ENCODE data around the gene CDKN1A. TPM values are rescaled to one million over a fixed set of nuclear protein-coding genes. Genes with fewer than 3 reads are reported as not detected.

CDKN1A gene
- total RNA-seq, 1 experiment from 2014 or later = 65.0 TPM

Small RNA genes within 50 kb of the gene (small RNA-seq; reads per million reads assigned to genes)
- gene RF00019 = 0 reads per million in 2 experiments
- 0.04 to 0.86 reads per million in 2 experiments for gene RNU1-88P

Other genes with a start within 250 kb of the CDKN1A start
- gene PXT1, start 235.9 kb upstream of the CDKN1A start, total RNA-seq (2014; rRNA removed; shearing (Covaris generic)) = not detected in 2 replicates
- gene KCTD20, start 235.7 kb upstream of the CDKN1A start, total RNA-seq (2014; rRNA removed; shearing (Covaris generic)) = 83.0 and 89.0 TPM in 2 replicates
- 8.4 and 10.7 TPM in 2 replicates for gene STK38, start 131.2 kb upstream of the CDKN1A start, total RNA-seq (2014; rRNA removed; shearing (Covaris generic))
- 225 and 237 TPM in 2 replicates for gene SRSF3, start 84.4 kb upstream of the CDKN1A start, total RNA-seq (2014; rRNA removed; shearing (Covaris generic))
- not detected in 2 replicates for gene RAB44, start 19.1 kb downstream of the CDKN1A start, total RNA-seq (2014; rRNA removed; shearing (Covaris generic))
- gene CPNE5, start 160.7 kb downstream of the CDKN1A start, total RNA-seq (2014; rRNA removed; shearing (Covaris generic)) = 0.63 TPM in 1 of 2 replicates, not detected in the other
- 56.7 and 57.1 TPM in 2 replicates for gene PPIL1, start 196.1 kb downstream of the CDKN1A start, total RNA-seq (2014; rRNA removed; shearing (Covaris generic))
- 47.0 and 55.9 TPM in 2 replicates for gene C6orf89, start 207.2 kb downstream of the CDKN1A start, total RNA-seq (2014; rRNA removed; shearing (Covaris generic))